Colon (tissue), 2 donors: ENCODE results near the gene TBC1D2.

Source experiments
- FAIRE-seq: peaks from 2 replicates; lab custom pipeline; 2012; peaks lifted over from hg19 to GRCh38; lab: Jason Lieb, UNC
- donor health status: control.
- donor health status: control.

TBC1D2 gene

GRCh38 chr9:98218562-98219363, 36.7 kb downstream of the TBC1D2 start:
- no peak for FAIRE-seq

- FAIRE-seq, result no peak
Measured at GRCh38 chr9:98217255-98217654, 38.2 kb downstream of the TBC1D2 start.

- FAIRE-seq, result no peak
Measured at GRCh38 chr9:98216391-98216790, 39.1 kb downstream of the TBC1D2 start.

GRCh38 chr9:98215821-98216220, 39.6 kb downstream of the TBC1D2 start:
- no peak for FAIRE-seq

GRCh38 chr9:98215271-98215670, 40.2 kb downstream of the TBC1D2 start:
- FAIRE-seq, result no peak

GRCh38 chr9:98214811-98215210, 40.6 kb downstream of the TBC1D2 start:
- no peak for FAIRE-seq

GRCh38 chr9:98211260-98211659, 44.2 kb downstream of the TBC1D2 start:
- no peak for FAIRE-seq

- FAIRE-seq, result no peak
Measured at GRCh38 chr9:98210435-98210834, 45.0 kb downstream of the TBC1D2 start.

GRCh38 chr9:98209530-98209929, 45.9 kb downstream of the TBC1D2 start:
- no peak for FAIRE-seq

GRCh38 chr9:98208635-98209034, 46.8 kb downstream of the TBC1D2 start:
- FAIRE-seq, result no peak

GRCh38 chr9:98207606-98208005, 47.8 kb downstream of the TBC1D2 start:
- FAIRE-seq, result no peak

- no peak for FAIRE-seq
Measured at GRCh38 chr9:98206754-98207153, 48.7 kb downstream of the TBC1D2 start.

GRCh38 chr9:98204692-98205091, 50.8 kb downstream of the TBC1D2 start:
- no peak for FAIRE-seq

GRCh38 chr9:98203153-98203552, 52.3 kb downstream of the TBC1D2 start:
- no peak for FAIRE-seq

- FAIRE-seq, result no peak
Measured at GRCh38 chr9:98202252-98202651, 53.2 kb downstream of the TBC1D2 start.

GRCh38 chr9:98201749-98202148, 53.7 kb downstream of the TBC1D2 start:
- FAIRE-seq, result no peak

GRCh38 chr9:98201102-98201501, 54.3 kb downstream of the TBC1D2 start:
- no peak for FAIRE-seq

- no peak for FAIRE-seq
Measured at GRCh38 chr9:98199388-98200033, 55.9 kb downstream of the TBC1D2 start.

GRCh38 chr9:98195671-98196070, 59.8 kb downstream of the TBC1D2 start:
- FAIRE-seq, result no peak

GRCh38 chr9:98193336-98193944, 62.0 kb downstream of the TBC1D2 start:
- FAIRE-seq, result no peak

- FAIRE-seq, result no peak
Measured at GRCh38 chr9:98192503-98193335, 62.7 kb downstream of the TBC1D2 start, which contains the start of gene CORO2A. Gene CORO2A (minus strand): TSS chr9:98192637. CDS start chr9:98157660, 34,977 bp downstream.
